ENCODE data around the gene INO80E.

Gene INO80E

DNA sequence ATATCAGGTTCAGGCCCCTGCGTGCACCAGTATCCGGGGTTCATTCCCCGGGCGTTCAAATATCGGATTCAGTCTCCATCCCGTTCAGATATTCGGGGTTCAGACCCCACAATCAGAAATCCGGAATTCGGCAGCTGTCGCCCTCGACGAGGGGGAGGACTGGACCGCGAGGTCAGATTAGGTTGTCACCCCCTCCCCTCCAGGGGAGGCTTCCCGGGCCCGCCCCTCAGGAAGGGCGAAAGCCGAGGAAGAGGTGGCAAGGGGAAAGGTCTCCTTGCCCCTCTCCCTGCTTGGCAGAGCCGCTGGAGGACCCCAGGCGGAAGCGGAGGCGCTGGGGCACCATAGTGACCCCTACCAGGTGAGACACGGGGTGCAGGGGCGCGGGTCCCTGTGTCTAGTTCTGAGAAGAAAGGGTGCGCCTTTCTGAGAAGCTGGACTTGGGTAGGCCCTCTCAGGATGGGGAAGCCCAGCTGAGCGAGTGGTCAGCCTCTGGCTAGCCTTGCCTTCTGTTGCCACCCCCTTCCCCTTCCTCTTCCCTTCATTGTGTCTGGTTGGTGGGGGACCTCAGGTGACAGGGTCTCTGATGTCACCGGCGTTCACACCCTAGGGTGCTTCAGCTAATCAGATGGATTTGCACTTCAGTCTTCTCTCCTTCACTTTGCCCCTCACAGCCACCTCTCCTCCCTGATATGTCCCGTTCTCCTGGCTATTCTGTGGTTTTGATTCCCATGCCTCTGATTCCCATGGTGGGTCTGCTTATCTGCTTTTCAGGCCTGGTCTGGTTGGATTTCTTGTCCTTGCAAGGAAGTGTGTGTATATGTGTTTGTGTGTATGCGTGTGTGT, 21.5 kb upstream of the INO80E start:
- no peak for DNase-seq (ENCODE audit: low read depth, low spot score)
- peak overlapping the region; percentile 91 for H3K4me3 ChIP-seq (ENCODE audit: low read length)

DNA sequence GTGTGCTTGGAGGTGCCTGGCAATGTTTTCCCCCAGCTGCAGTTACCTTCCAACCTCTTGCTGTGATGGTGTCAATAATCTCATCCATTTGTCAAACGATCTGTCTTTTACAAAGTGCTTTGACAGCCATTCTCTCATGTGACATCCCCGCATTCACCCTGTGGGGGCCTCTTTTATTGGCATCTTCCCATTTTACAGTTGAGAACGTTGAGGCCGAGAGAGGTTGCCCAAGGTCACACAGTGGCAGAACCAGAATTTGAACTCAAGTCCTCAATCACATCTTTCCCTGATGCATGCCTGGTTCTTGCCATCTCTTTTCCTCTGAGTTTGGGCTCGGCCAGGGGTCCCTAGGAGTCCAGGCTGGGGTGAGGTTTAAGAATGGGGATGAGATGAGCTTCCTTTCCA, 20.9 kb upstream of the INO80E start:
- no peak for DNase-seq (ENCODE audit: low read depth, low spot score)
- H3K4me3 ChIP-seq (ENCODE audit: low read length): peak overlapping the region; percentile 91

DNA sequence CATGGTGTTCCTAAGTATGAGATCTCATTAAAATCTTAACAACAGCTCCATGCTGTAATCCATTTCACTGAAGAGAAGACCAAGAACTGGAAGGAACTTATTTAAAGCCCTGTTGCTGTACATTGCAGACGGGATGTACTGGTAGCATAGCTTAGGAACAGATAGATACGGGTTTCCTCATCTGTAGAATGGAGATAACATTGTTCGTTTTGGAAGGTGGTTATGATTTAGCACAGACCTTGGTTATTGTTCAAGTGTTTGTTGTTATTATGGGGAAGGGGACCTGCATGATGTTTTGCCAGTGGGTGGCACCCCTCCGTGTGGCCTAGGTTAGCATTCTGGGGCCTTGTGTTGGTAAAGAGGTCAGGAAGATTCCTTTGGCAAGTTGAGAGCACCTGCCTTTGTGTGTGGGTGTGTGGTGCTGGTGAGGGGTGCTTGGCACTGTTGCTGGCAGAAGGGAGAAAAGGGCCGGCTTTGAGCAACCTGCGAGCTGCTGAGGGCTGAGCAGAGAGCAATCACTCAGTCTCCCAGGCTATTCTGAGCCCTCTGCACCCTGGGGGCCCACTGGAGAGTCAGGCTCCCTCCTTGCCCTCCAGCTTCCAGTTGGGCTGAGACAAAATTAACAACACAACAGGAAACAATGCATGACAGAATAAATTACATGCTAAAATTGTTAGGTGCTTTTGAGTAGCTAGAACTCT, 20.1 kb upstream of the INO80E start:
- no peak for DNase-seq (ENCODE audit: low read depth, low spot score)
- H3K4me3 ChIP-seq (ENCODE audit: low read length): peak overlapping the region; percentile 9

DNA sequence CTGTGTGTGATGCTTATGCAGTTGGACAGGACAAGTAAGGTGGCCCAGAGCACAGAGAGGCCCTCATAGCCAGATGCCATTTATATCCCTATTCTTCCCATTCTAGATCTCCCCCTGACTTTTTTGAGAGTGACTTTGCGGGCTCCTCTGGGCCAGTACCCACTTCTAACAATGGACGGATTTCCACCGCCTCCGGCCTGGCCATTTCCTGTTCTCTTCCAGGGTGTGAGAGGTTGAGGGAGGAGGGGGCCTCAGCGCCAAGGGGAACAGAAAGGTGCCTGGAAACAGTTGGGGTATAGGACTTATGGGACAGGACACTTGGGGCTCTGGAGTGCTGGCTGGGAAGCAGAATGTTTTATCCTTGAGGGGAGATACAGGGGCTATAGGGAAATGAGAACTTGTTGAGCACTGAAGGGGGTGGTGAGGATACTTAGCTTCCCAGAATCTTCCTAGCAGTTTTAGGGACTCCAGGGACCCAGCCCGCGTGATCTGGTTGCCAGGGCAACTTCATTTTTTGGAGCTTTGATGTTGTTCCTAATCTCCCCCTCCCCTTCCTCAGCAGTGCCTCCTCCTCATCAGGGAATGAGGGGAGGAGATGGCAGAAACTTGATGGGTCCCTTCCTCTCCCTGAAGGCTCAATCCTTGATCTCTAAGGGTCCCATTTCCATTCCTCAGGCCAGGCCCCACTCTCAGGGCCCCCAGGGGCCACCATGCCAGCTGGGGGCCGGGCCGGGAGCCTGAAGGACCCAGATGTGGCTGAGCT, 18.8 kb upstream of the INO80E start:
- no peak overlapping the region for H3K4me3 ChIP-seq (ENCODE audit: low read length)

DNA sequence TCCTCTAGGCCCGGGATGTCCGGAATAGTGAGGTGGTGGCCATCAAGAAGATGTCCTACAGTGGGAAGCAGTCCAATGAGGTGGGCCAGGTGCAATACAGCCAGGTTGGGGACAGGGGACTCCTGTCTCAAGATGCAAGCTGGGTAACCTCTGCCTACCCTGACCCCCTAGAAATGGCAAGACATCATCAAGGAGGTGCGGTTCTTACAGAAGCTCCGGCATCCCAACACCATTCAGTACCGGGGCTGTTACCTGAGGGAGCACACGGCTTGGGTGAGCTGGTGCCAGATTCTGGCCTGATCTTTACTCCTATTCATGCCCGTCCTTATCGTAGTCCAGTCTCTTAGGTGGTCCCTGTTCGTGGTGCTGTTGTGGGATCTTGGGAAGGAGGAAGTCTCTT, 18.0 kb upstream of the INO80E start:
- no peak overlapping the region for H3K4me3 ChIP-seq (ENCODE audit: low read length)
- DNase-seq (ENCODE audit: low read depth, low spot score): no peak

More for the DNA sequence above, 18.8 kb upstream of the INO80E start:
- DNase-seq (ENCODE audit: low read depth, low spot score): no peak

GRCh38 chr16:29978564-29979270, 17.3 kb upstream of the INO80E start:
- no peak for DNase-seq (ENCODE audit: low read depth, low spot score)
- no peak overlapping the region for H3K4me3 ChIP-seq (ENCODE audit: low read length)

GRCh38 chr16:29982560-29983419, 13.3 kb upstream of the INO80E start:
- H3K4me3 ChIP-seq (ENCODE audit: low read length): no peak overlapping the region
- no peak for DNase-seq (ENCODE audit: low read depth, low spot score)

GRCh38 chr16:29983420-29984136, 12.5 kb upstream of the INO80E start:
- no peak for DNase-seq (ENCODE audit: low read depth, low spot score)
- H3K4me3 ChIP-seq (ENCODE audit: low read length): no peak overlapping the region

DNA sequence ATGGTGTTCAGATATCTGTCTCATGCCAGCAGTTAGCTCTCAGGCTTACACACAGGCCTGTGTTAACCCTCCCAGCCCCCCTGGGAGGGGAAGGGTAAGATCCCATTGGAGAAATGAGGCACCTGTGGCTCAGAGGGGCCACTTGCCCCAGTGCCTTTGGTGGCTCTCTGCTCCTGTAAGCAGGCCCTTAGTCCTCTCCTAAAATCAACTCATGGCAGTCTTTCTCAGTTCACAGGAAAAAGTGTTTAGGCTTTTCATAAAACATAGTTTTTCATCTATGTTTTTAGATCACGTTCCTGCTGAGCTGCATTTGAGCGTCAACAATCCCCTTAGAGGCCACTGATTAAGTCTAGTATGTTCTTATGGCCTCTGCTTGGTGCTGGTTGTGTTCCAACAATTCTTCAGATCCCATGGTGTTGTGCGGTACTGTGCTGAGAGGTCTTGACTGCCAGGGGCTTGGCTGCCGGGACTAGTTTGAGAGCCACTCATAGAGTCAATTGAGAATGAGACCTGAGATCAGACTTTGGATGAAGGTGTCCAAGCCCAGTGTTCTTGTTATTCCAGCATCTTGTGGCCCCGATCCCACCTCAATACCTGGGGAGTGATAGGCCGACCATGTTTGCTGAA, 11.8 kb upstream of the INO80E start:
- DNase-seq (ENCODE audit: low read depth, low spot score): no peak
- H3K4me3 ChIP-seq (ENCODE audit: low read length): no peak overlapping the region

- no peak overlapping the region for H3K4me3 ChIP-seq (ENCODE audit: low read length)
- DNase-seq (ENCODE audit: low read depth, low spot score): no peak
Observed at GRCh38 chr16:29984764-29985147, 11.3 kb upstream of the INO80E start.

DNA sequence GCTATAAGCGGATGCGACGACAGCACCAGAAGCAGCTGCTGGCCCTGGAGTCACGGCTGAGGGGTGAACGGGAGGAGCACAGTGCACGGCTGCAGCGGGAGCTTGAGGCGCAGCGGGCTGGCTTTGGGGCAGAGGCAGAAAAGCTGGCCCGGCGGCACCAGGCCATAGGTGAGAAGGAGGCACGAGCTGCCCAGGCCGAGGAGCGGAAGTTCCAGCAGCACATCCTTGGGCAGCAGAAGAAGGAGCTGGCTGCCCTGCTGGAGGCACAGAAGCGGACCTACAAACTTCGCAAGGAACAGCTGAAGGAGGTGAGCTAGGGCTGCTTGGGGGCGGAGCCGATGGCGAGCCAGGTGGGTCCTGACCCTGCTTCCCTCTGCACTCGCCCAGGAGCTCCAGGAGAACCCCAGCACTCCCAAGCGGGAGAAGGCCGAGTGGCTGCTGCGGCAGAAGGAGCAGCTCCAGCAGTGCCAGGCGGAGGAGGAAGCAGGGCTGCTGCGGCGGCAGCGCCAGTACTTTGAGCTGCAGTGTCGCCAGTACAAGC, 10.7 kb upstream of the INO80E start:
- no peak for DNase-seq (ENCODE audit: low read depth, low spot score)
- H3K4me3 ChIP-seq (ENCODE audit: low read length): no peak overlapping the region

- DNase-seq (ENCODE audit: low read depth, low spot score): no peak
- no peak overlapping the region for H3K4me3 ChIP-seq (ENCODE audit: low read length)
Observed at GRCh38 chr16:29986231-29986630, 9.8 kb upstream of the INO80E start.

GRCh38 chr16:29986931-29987330, 9.1 kb upstream of the INO80E start:
- H3K4me3 ChIP-seq (ENCODE audit: low read length): no peak overlapping the region
- no peak for DNase-seq (ENCODE audit: low read depth, low spot score)

DNA sequence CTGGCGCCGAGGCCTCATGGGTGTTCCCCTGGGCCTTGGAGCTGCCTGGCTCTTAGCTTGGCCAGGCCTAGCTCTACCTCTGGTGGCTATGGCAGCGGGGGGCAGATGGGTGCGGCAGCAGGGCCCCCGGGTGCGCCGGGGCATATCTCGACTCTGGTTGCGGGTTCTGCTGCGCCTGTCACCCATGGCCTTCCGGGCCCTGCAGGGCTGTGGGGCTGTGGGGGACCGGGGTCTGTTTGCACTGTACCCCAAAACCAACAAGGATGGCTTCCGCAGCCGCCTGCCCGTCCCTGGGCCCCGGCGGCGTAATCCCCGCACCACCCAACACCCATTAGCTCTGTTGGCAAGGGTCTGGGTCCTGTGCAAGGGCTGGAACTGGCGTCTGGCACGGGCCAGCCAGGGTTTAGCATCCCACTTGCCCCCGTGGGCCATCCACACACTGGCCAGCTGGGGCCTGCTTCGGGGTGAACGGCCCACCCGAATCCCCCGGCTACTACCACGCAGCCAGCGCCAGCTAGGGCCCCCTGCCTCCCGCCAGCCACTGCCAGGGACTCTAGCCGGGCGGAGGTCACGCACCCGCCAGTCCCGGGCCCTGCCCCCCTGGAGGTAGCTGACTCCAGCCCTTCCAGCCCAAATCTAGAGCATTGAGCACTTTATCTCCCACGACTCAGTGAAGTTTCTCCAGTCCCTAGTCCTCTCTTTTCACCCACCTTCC, 8.5 kb upstream of the INO80E start:
- H3K4me3 ChIP-seq (ENCODE audit: low read length): no peak overlapping the region
- DNase-seq (ENCODE audit: low read depth, low spot score): no peak

DNA sequence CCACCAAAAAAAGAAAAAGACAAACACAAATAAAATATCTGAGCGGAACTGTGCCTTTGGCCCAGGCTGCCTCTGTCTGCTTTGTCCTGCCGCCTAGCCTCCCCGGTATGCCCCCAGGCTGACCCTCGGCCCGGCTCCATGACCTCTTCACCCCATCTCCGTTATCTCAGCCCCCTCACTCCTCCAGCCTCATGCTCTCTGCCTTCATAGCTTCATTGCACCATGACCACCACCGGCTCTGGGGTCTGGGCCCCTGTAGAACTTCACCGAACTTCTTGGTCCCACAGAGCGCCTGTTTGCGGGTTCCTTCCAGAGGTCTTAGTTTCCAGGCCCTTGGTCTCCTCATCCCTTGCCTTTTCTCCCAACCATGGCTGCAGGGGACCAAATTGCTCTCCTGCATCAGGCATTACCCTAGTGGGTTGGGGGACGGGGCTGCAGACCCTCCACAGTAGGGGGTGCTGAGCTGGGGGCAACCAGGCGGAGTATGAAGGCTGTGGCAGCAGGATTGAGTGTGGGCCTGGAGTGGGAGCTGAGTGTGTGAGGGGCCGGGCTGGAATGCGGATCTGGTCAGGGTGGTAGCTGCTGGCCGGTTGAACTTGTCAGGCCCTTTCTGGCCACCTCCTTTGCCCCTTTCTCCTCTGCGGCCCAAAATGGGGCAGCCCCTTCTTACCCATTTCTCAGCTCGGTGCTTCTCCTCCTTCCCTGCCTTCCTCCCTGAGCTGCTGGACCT, 7.5 kb upstream of the INO80E start:
- no peak overlapping the region for H3K4me3 ChIP-seq (ENCODE audit: low read length)
- no peak for DNase-seq (ENCODE audit: low read depth, low spot score)

Data from Jurkat, Clone E6-1 (cell line).